A172 (cell line): ENCODE data around the gene SRRM1. TPM values are rescaled to one million over a fixed set of nuclear protein-coding genes. Genes with fewer than 3 reads are reported as not detected.
"Not testable (repeated sequence)": the region's sequence is repeated elsewhere in the genome, so short reads cannot be mapped to it uniquely, and the experiment has no call there.

Source experiments
- DNase-seq: peaks from one replicate; pipeline ENCODE4 v3.0.0-alpha.2; 2015; ENCODE audit warnings: low spot score
- total RNA-seq: library from RNA; depleted of rRNA; stranded (reverse); fragments of >200 nt; shearing (Covaris generic); gene quantifications from 2 replicates; pipeline ENCODE4 v1.2.3, GENCODE V29; 2014; rRNA removed

SRRM1 gene
- total RNA-seq, 1 experiment from 2014 or later: 16.8 TPM

- no peak for DNase-seq
These were observed 72.6 kb downstream of the SRRM1 start for GRCh38 chr1:24715658-24716057.

- no peak for DNase-seq
These were observed 75.0 kb downstream of the SRRM1 start for GRCh38 chr1:24717887-24718650.

- DNase-seq: peak; percentile 89
These were observed 77.0 kb downstream of the SRRM1 start for GRCh38 chr1:24720152-24720551.

GRCh38 chr1:24721533-24721932 lies 78.4 kb downstream of the SRRM1 start:
- DNase-seq: no peak

- not testable (repeated sequence) for DNase-seq
These were observed 79.3 kb downstream of the SRRM1 start for GRCh38 chr1:24722073-24723035.

Other genes starting within 250 kb of the SRRM1 start
- 1.8 and 2.3 TPM in 2 replicates for gene STPG1, start 229.5 kb upstream of the SRRM1 start, total RNA-seq
- gene NIPAL3, start 227.5 kb upstream of the SRRM1 start, total RNA-seq: 8.2 and 10.7 TPM in 2 replicates
- gene RCAN3, start 140.5 kb upstream of the SRRM1 start, total RNA-seq: 8.3 and 8.4 TPM in 2 replicates
- not detected in 2 replicates for gene NCMAP, start 87.2 kb upstream of the SRRM1 start, total RNA-seq
- 209 and 218 TPM in 2 replicates for gene CLIC4, start 102.1 kb downstream of the SRRM1 start, total RNA-seq